A673 (cell line): Measurements from ENCODE around the gene KRI1. TPM values are rescaled to one million over a fixed set of nuclear protein-coding genes. Genes with fewer than 3 reads are reported as not detected.
A peak's percentile ranks its signal among the peaks of the same experiment; 100 is the strongest.

Experiments
- BruUV-seq: library from RNA; stranded (reverse); fragments of 400-500 nt; replicated peaks from 2 replicates; lab custom pipeline; 2021; lab: Mats Ljungman, UMichigan
- CTCF ChIA-PET: fragments of 300-600 bp; sonication (Branson Sonifier 250); formaldehyde crosslinking; loops from one replicate; lab custom pipeline; 2022; ENCODE audit warnings: antibody characterized with exemption; lab: Charles Lee
- POLR2A ChIA-PET: fragments of 300-600 bp; sonication (Branson Sonifier 250); formaldehyde crosslinking; loops from one replicate; lab custom pipeline; 2022; ENCODE audit warnings: antibody characterized with exemption; ENCODE audit not compliant: low non-redundant PET; lab: Charles Lee
- DNase-seq: peaks from one replicate; pipeline ENCODE4 v3.0.0-alpha.2; 2015; ENCODE audit warnings: low spot score
- H3K27ac ChIP-seq: fragments of 200-600 bp; sonication (generic); 2 replicates; pipeline ENCODE4 v1.5.1; 2016; ENCODE audit warnings: mixed run types, low read depth, mild to moderate bottlenecking, mixed read lengths, antibody characterized with exemption, low read length; ENCODE audit not compliant: poor library complexity, severe bottlenecking
- H3K27me3 ChIP-seq: fragments of 200-600 bp; sonication (generic); replicated peaks from 2 replicates; pipeline ENCODE4 v1.6.1; 2017; ENCODE audit warnings: mixed run types, low read depth, mild to moderate bottlenecking, mixed read lengths, antibody characterized with exemption, low read length; ENCODE audit not compliant: insufficient read depth, poor library complexity
- H3K36me3 ChIP-seq: fragments of 200-600 bp; sonication (generic); 2 replicates; pipeline ENCODE4 v1.6.1; 2016; ENCODE audit warnings: mixed run types, mild to moderate bottlenecking, mixed read lengths, antibody characterized with exemption, low read length; ENCODE audit not compliant: insufficient read depth, poor library complexity, severe bottlenecking
- H3K4me1 ChIP-seq: fragments of 200-600 bp; sonication (generic); 2 replicates; pipeline ENCODE4 v1.6.1; 2017; ENCODE audit warnings: mixed run types, mild to moderate bottlenecking, mixed read lengths, antibody characterized with exemption, low read length; ENCODE audit not compliant: insufficient read depth, poor library complexity, severe bottlenecking
- H3K4me3 ChIP-seq: fragments of 200-600 bp; sonication (generic); 2 replicates; pipeline ENCODE4 v1.5.1; 2016; ENCODE audit warnings: low read depth, mixed run types, mild to moderate bottlenecking, mixed read lengths, low read length; ENCODE audit not compliant: poor library complexity, severe bottlenecking
- H3K9me3 ChIP-seq: fragments of 200-600 bp; sonication (generic); 2 replicates; pipeline ENCODE4 v1.6.1; 2016; ENCODE audit warnings: mixed run types, low read depth, mild to moderate bottlenecking, mixed read lengths, antibody characterized with exemption, low read length; ENCODE audit not compliant: poor library complexity, severe bottlenecking
- EZH2 ChIP-seq: fragments of 200-600 bp; sonication (generic); IDR thresholded peaks from 2 replicates; pipeline ENCODE4 v1.6.1; 2017; ENCODE audit warnings: borderline replicate concordance, low read depth, mild to moderate bottlenecking, mixed read lengths, antibody characterized with exemption, low read length; ENCODE audit not compliant: poor library complexity, severe bottlenecking
- intact Hi-C: fragments of 100-400 bp; cut with micrococcal nuclease; formaldehyde crosslinking; loops from one replicate; pipeline ENCODE4 v1.10.0; 2022; ENCODE audit not compliant: unreplicated experiment
- total RNA-seq: library from RNA; stranded (reverse); gene quantifications from 2 replicates; pipeline ENCODE4 v1.2.3, GENCODE V29; 2021
- TF ChIP-seq, protein P1 (sequence below): fragments of 300-800, 200-600 bp; sonication (generic); conservative IDR thresholded peaks from 2 replicates; pipeline ENCODE4 v1.5.1; 2017; ENCODE audit warnings: low read depth, mild to moderate bottlenecking, antibody characterized with exemption, low read length, moderate library complexity, mixed read lengths

KRI1 gene
- total RNA-seq, 1 experiment from 2014 or later, result 47.8 TPM

- CTCF ChIA-PET, result no interaction called here
- no peak overlapping the region for H3K4me3 ChIP-seq
- H3K4me1 ChIP-seq, result peaks cover 2% of the 10 kb centered on the region
- TF ChIP-seq EZH2, result no peak
- TF ChIP-seq, protein P1, sequence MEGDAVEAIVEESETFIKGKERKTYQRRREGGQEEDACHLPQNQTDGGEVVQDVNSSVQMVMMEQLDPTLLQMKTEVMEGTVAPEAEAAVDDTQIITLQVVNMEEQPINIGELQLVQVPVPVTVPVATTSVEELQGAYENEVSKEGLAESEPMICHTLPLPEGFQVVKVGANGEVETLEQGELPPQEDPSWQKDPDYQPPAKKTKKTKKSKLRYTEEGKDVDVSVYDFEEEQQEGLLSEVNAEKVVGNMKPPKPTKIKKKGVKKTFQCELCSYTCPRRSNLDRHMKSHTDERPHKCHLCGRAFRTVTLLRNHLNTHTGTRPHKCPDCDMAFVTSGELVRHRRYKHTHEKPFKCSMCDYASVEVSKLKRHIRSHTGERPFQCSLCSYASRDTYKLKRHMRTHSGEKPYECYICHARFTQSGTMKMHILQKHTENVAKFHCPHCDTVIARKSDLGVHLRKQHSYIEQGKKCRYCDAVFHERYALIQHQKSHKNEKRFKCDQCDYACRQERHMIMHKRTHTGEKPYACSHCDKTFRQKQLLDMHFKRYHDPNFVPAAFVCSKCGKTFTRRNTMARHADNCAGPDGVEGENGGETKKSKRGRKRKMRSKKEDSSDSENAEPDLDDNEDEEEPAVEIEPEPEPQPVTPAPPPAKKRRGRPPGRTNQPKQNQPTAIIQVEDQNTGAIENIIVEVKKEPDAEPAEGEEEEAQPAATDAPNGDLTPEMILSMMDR, result no peak
- H3K36me3 ChIP-seq, result no peaks in the 10 kb centered on the region
- BruUV-seq, result no TSS peak
- no peak for DNase-seq
- POLR2A ChIA-PET, result no interaction called here
- intact Hi-C loops, result no loop called here
- no peak overlapping the region for H3K27ac ChIP-seq
- no peaks in the 10 kb centered on the region for H3K9me3 ChIP-seq
- H3K27me3 ChIP-seq, result no peaks in the 10 kb centered on the region
These were observed 38.7 kb upstream of the KRI1 start for GRCh38 chr19:10604460-10604980.

- CTCF ChIA-PET, result no interaction called here
- Histone ChIP-seq H3K27ac (peak overlapping the region; percentile 79), H3K4me1 (peaks cover 2% of the 10 kb centered on the region), H3K4me3 (peak overlapping the region; percentile 92), H3K9me3 (no peaks in the 10 kb centered on the region), H3K27me3 (no peaks in the 10 kb centered on the region), H3K36me3 (no peaks in the 10 kb centered on the region)
- TF ChIP-seq, protein P1, result no peak
- TF ChIP-seq EZH2, result no peak
- BruUV-seq, result TSS peak; percentile 56
- intact Hi-C loops, result no loop called here
- no peak for DNase-seq
- POLR2A ChIA-PET, result no interaction called here
These were observed 38.2 kb upstream of the KRI1 start for GRCh38 chr19:10603873-10604459.

- H3K36me3 ChIP-seq, result no peaks in the 10 kb centered on the region
- H3K9me3 ChIP-seq, result no peaks in the 10 kb centered on the region
- no peak for TF ChIP-seq EZH2
- TF ChIP-seq, protein P1, result no peak
- BruUV-seq, result no TSS peak
- H3K27me3 ChIP-seq, result no peaks in the 10 kb centered on the region
- H3K4me3 ChIP-seq, result peak overlapping the region; percentile 92
- peak overlapping the region; percentile 79 for H3K27ac ChIP-seq
- DNase-seq, result peak; percentile 65
- ChIA-PET POLR2A (no interaction called here), CTCF (no interaction called here)
- peaks cover 2% of the 10 kb centered on the region for H3K4me1 ChIP-seq
- intact Hi-C loops, result no loop called here
These were observed 37.5 kb upstream of the KRI1 start for GRCh38 chr19:10603084-10603872.
